Keratinocyte (primary cell): Measurements from ENCODE around the gene KCNQ1OT1.

Source experiments
- CTCF ChIP-seq, 3 experiments: IDR thresholded peaks in 1 of 3; conservative IDR thresholded peaks in 1 of 3; optimal IDR thresholded peaks in 1 of 3; 2 replicates in 2 of 3; 3 replicates in 1 of 3; pipeline versions ENCODE3 to v1.5.1; 2011; ENCODE audit warnings: low read length in 3 of 3, mild to moderate bottlenecking in 3 of 3, moderate library complexity in 2 of 3, control low read depth in 1 of 3, inconsistent platforms in 1 of 3; ENCODE audit not compliant: insufficient read depth in 2 of 3; ENCODE audit errors: extremely low read depth in 1 of 3
- EZH2 ChIP-seq: IDR thresholded peaks from one replicate; pipeline ENCODE4 v1.6.1; 2012; ENCODE audit warnings: inconsistent platforms, mild to moderate bottlenecking, low read length, moderate library complexity

- TF ChIP-seq CTCF (optimal IDR thresholded peaks at IDR 0.05 in 1 of 3, IDR thresholded peaks at IDR 0.05 in 1 of 3, conservative IDR thresholded peaks at IDR 0.05 in 1 of 3; ENCODE audit: extremely low read depth in 1 of 3, insufficient read depth in 2 of 3, low read length in 3 of 3) (no peak), EZH2 (no peak)
Observed at GRCh38 chr11:2690596-2691354, 9.0 kb downstream of the KCNQ1OT1 start.
